Measurements from ENCODE around the gene AMFR.

GRCh38 chr16:56371660-56371937, 53.7 kb downstream of the AMFR start:
- no peak for TF ChIP-seq CTCF (IDR thresholded peaks at IDR 0.05 in 2 of 3, conservative IDR thresholded peaks at IDR 0.05 in 1 of 3; ENCODE audit: borderline replicate concordance in 1 of 3, insufficient read depth in 1 of 3, low read depth in 2 of 3, low read length in 2 of 3)
- no peak for TF ChIP-seq POLR2A (IDR thresholded peaks at IDR 0.05; ENCODE audit: borderline replicate concordance, extremely low read depth, insufficient read depth, insufficient read length)
- no peak for TF ChIP-seq SIN3A (IDR thresholded peaks at IDR 0.05; ENCODE audit: low read depth)
- no peak for TF ChIP-seq RAD21 (IDR thresholded peaks at IDR 0.05; ENCODE audit: low read depth)
- no peak for TF ChIP-seq REST (IDR thresholded peaks at IDR 0.05; ENCODE audit: low read depth)
- no peak for TF ChIP-seq SRF (IDR thresholded peaks at IDR 0.05; ENCODE audit: low read depth)
- no peak for TF ChIP-seq POLR2AphosphoS5 (IDR thresholded peaks at IDR 0.05; ENCODE audit: low read depth, low read length)
- TF ChIP-seq ZBTB33 (IDR thresholded peaks at IDR 0.05; ENCODE audit: extremely low read depth, insufficient replicate concordance, low read length) = no peak
- TF ChIP-seq ZNF274 (IDR thresholded peaks at IDR 0.05; ENCODE audit: low read depth, low read length) = no peak
- TF ChIP-seq CBX3 (IDR thresholded peaks at IDR 0.05; ENCODE audit: low read depth) = no peak
- TF ChIP-seq TCF7L2 (IDR thresholded peaks at IDR 0.05; ENCODE audit: borderline replicate concordance, extremely low read depth, insufficient read depth, insufficient read length) = no peak
- TF ChIP-seq CEBPB (IDR thresholded peaks at IDR 0.05; ENCODE audit: low read depth) = no peak

All from HCT116 (cell line).